DND-41 (cell line): ENCODE results near the gene ANO6.
"Not testable (repeated sequence)": the region's sequence is repeated elsewhere in the genome, so short reads cannot be mapped to it uniquely, and the experiment has no call there.

Experiments used
- ATAC-seq: fragments of 200-7000 bp; cut with Tn5 transposase; 3 replicates; pipeline ENCODE4 v1.9.1; 2021; ENCODE audit warnings: low read depth; ENCODE audit not compliant: insufficient read depth
- DNase-seq: peaks from one replicate; pipeline ENCODE4 v3.0.0-alpha.2; 2020
- H2AFZ ChIP-seq: 2 replicates; pipeline ENCODE4 v1.6.0; 2012; ENCODE audit warnings: low read depth, low read length
- H3K27ac ChIP-seq: 2 replicates; pipeline ENCODE4 v1.5.1; 2012; ENCODE audit warnings: low read length, inconsistent platforms
- H3K27me3 ChIP-seq: fragments of 200-600 bp; sonication (generic); 2 replicates; pipeline ENCODE4 v1.6.0; 2012; ENCODE audit warnings: low read length, mild to moderate bottlenecking, inconsistent platforms; ENCODE audit not compliant: insufficient read depth, poor library complexity
- H3K36me3 ChIP-seq: 2 replicates; pipeline ENCODE4 v1.5.1; 2012; ENCODE audit warnings: low read length, inconsistent platforms; ENCODE audit not compliant: insufficient read depth
- H3K4me1 ChIP-seq: 2 replicates; pipeline ENCODE4 v1.5.1; 2012; ENCODE audit warnings: mild to moderate bottlenecking, low read length; ENCODE audit not compliant: insufficient read depth
- H3K4me2 ChIP-seq: 2 replicates; pipeline ENCODE4 v1.6.0; 2012; ENCODE audit warnings: mild to moderate bottlenecking, moderate library complexity, low read length, inconsistent platforms; ENCODE audit not compliant: insufficient read depth
- H3K4me3 ChIP-seq, 2 experiments: fragments of 200-600 bp in 1 of 2; shearing (Covaris generic) in 1 of 2; 2 replicates each; pipeline ENCODE4 v1.5.1; 2012 to 2016; ENCODE audit warnings: inconsistent platforms in 2 of 2, low read length in 2 of 2, mild to moderate bottlenecking in 2 of 2, low read depth in 1 of 2, moderate library complexity in 1 of 2
- H3K79me2 ChIP-seq: 2 replicates; pipeline ENCODE4 v1.6.0; 2012; ENCODE audit warnings: low read length, inconsistent platforms; ENCODE audit not compliant: insufficient read depth
- H3K9ac ChIP-seq: 2 replicates; pipeline ENCODE4 v1.6.0; 2012; ENCODE audit warnings: low read depth, mild to moderate bottlenecking, inconsistent platforms, low read length, moderate library complexity
- H3K9me3 ChIP-seq: 2 replicates; pipeline ENCODE4 v1.5.1; 2012; ENCODE audit warnings: low read length, moderate library complexity, mild to moderate bottlenecking, inconsistent platforms; ENCODE audit not compliant: insufficient read depth, severe bottlenecking
- H4K20me1 ChIP-seq: 2 replicates; pipeline ENCODE4 v1.6.0; 2012; ENCODE audit warnings: low read length; ENCODE audit not compliant: insufficient read depth
- CTCF ChIP-seq: IDR thresholded peaks from 2 replicates; pipeline ENCODE4 v1.5.1; 2012; ENCODE audit warnings: borderline replicate concordance, low read length, moderate library complexity, mild to moderate bottlenecking; ENCODE audit not compliant: poor library complexity, severe bottlenecking; ENCODE audit errors: extremely low read depth
- EZH2 ChIP-seq: IDR thresholded peaks from 3 replicates; pipeline ENCODE4 v1.6.1; 2012; ENCODE audit warnings: borderline replicate concordance, low read depth, mild to moderate bottlenecking, moderate library complexity, low read length, inconsistent platforms; ENCODE audit not compliant: severe bottlenecking

The ANO6 gene

GRCh38 chr12:45312012-45312411 lies 96.1 kb downstream of the ANO6 start:
- H3K4me1 ChIP-seq = no peaks in the 10 kb centered on the region
- no peak for TF ChIP-seq EZH2
- no peak for TF ChIP-seq CTCF

GRCh38 chr12:45314770-45315169 lies 98.9 kb downstream of the ANO6 start:
- Histone ChIP-seq H3K36me3 (peaks cover 21% of the 10 kb centered on the region; the same call in 1 of the 2 replicates), H3K79me2 (no peaks in the 10 kb centered on the region; the same call in 1 of the 2 replicates), H3K27ac (no peak overlapping the region), H3K27me3 (no peaks in the 10 kb centered on the region), H3K4me3 (no peak overlapping the region), H2AFZ (no peak overlapping the region), H3K4me1 (no peaks in the 10 kb centered on the region), H3K9ac (no peak overlapping the region), H3K9me3 (no peaks in the 10 kb centered on the region), H4K20me1 (no peaks in the 10 kb centered on the region), H3K4me2 (no peak overlapping the region)
- no peak for ATAC-seq
- no peak for DNase-seq
- no peak for TF ChIP-seq EZH2
- no peak for TF ChIP-seq CTCF

More at GRCh38 chr12:45312012-45312411, 96.1 kb downstream of the ANO6 start:
- DNase-seq (no peak), ATAC-seq (no peak)
- no peaks in the 10 kb centered on the region for H3K27me3 ChIP-seq
- no peak overlapping the region for H3K27ac ChIP-seq
- H3K9me3 ChIP-seq = no peaks in the 10 kb centered on the region
- H3K4me3 ChIP-seq = no peak overlapping the region
- no peak overlapping the region for H3K4me2 ChIP-seq
- H3K9ac ChIP-seq = no peak overlapping the region
- H3K36me3 ChIP-seq = peaks cover 21% of the 10 kb centered on the region; the same call in 1 of the 2 replicates
- no peaks in the 10 kb centered on the region; the same call in 1 of the 2 replicates for H3K79me2 ChIP-seq
- no peak overlapping the region for H2AFZ ChIP-seq
- no peaks in the 10 kb centered on the region for H4K20me1 ChIP-seq

- H3K79me2 ChIP-seq = no peaks in the 10 kb centered on the region
- H3K9me3 ChIP-seq = no peaks in the 10 kb centered on the region
- ATAC-seq = no peak; the same call in 2 of the 3 replicates
- H3K4me3 ChIP-seq = no peak overlapping the region
- TF ChIP-seq CTCF = no peak
- no peak for TF ChIP-seq EZH2
- H3K4me2 ChIP-seq = no peak overlapping the region
- H3K27me3 ChIP-seq = no peaks in the 10 kb centered on the region
- no peak overlapping the region for H2AFZ ChIP-seq
- no peak for DNase-seq
- H4K20me1 ChIP-seq = no peaks in the 10 kb centered on the region
- H3K9ac ChIP-seq = no peak overlapping the region
- no peak overlapping the region for H3K27ac ChIP-seq
- H3K36me3 ChIP-seq = peaks cover 21% of the 10 kb centered on the region; the same call in 1 of the 2 replicates
- H3K4me1 ChIP-seq = no peaks in the 10 kb centered on the region
Measured at GRCh38 chr12:45315462-45315861, 99.6 kb downstream of the ANO6 start.

- not testable (repeated sequence) for H3K9me3 ChIP-seq, ATAC-seq, H3K4me3 ChIP-seq, H3K79me2 ChIP-seq, H3K9ac ChIP-seq, H4K20me1 ChIP-seq, H3K27ac ChIP-seq, H3K27me3 ChIP-seq, H3K4me2 ChIP-seq, H3K4me1 ChIP-seq, DNase-seq, H2AFZ ChIP-seq
- H3K36me3 ChIP-seq = peaks cover 21% of the 10 kb centered on the region; the same call in 1 of the 2 replicates
Measured at GRCh38 chr12:45317261-45317660, 101.4 kb downstream of the ANO6 start.
